Measurements from ENCODE around the gene TMEM255B.

GRCh38 chr13:113835461-113836270 is 76.6 kb downstream of the TMEM255B start:
- TF ChIP-seq CTCF (IDR thresholded peaks at IDR 0.05) (no peak), POLR2A (IDR thresholded peaks at IDR 0.05) (no peak)
